ENCODE measurements around the gene COX20. TPM values are rescaled to one million over a fixed set of nuclear protein-coding genes. Genes with fewer than 3 reads are reported as not detected.

Gene COX20
- total and polyA plus RNA-seq, 2 of the 13 experiments (the other 11 are each of a cell fraction or from before 2014, with no cell fraction given), result 34.4 to 95.8 TPM

GRCh38 chr1:244862699-244863490 is 27.4 kb downstream of the COX20 start (continued):
- TF ChIP-seq THAP7 (CRISPR knock-in tag; IDR thresholded peaks at IDR 0.05), result no peak; the same call in 1 of the 2 replicates
- no peak for TF ChIP-seq AFF4 (CRISPR knock-in tag; IDR thresholded peaks at IDR 0.05)
- no peak for TF ChIP-seq PCBP2 (optimal IDR thresholded peaks at IDR 0.05; ENCODE audit: low read depth, low read length, poor library complexity, severe bottlenecking)
- peak; percentile 53 for TF ChIP-seq YEATS2 (CRISPR knock-in tag; IDR thresholded peaks at IDR 0.05; ENCODE audit: borderline replicate concordance)
- TF ChIP-seq, protein P1, sequence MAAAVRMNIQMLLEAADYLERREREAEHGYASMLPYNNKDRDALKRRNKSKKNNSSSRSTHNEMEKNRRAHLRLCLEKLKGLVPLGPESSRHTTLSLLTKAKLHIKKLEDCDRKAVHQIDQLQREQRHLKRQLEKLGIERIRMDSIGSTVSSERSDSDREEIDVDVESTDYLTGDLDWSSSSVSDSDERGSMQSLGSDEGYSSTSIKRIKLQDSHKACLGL (CRISPR knock-in tag; IDR thresholded peaks at IDR 0.05), result peak; percentile 89; the same call in 1 of the 2 replicates
- TF ChIP-seq ZNF138 (CRISPR knock-in tag; IDR thresholded peaks at IDR 0.05; ENCODE audit: low read depth), result no peak
- no peak for TF ChIP-seq LCORL (IDR thresholded peaks at IDR 0.05)
- peak; percentile 52 for TF ChIP-seq LCORL (CRISPR knock-in tag; IDR thresholded peaks at IDR 0.05)
- peak; percentile 84 for TF ChIP-seq HNRNPK (IDR thresholded peaks at IDR 0.05; ENCODE audit: low read depth, low read length, poor library complexity, severe bottlenecking)
- TF ChIP-seq DNMT3B (CRISPR knock-in tag; conservative IDR thresholded peaks at IDR 0.05), result 0 out of 2 replicates have a peak, but pooled peaks have one; percentile 61
- TF ChIP-seq POLR2AphosphoS2 (IDR thresholded peaks at IDR 0.05; ENCODE audit: low read depth, low read length), result no peak; the same call in 1 of the 2 replicates
- TF ChIP-seq ZNF737 (CRISPR knock-in tag; IDR thresholded peaks at IDR 0.05; ENCODE audit: borderline replicate concordance), result no peak
- TF ChIP-seq ARNT2 (CRISPR knock-in tag; IDR thresholded peaks at IDR 0.05; ENCODE audit: low read depth), result peak; percentile 75; the same call in 1 of the 2 replicates
- TF ChIP-seq EHMT2 (IDR thresholded peaks at IDR 0.05; ENCODE audit: borderline replicate concordance, low read depth, low read length), result no peak
- 0 out of 2 replicates have a peak, but pooled peaks have one; percentile 58 for TF ChIP-seq ZNF773 (CRISPR knock-in tag; IDR thresholded peaks at IDR 0.05; ENCODE audit: borderline replicate concordance)
- 0 out of 2 replicates have a peak, but pooled peaks have one; percentile 29 for TF ChIP-seq DNMT1 (CRISPR knock-in tag; IDR thresholded peaks at IDR 0.05)
- TF ChIP-seq ELF1 (CRISPR knock-in tag; IDR thresholded peaks at IDR 0.05), result peak; percentile 25; the same call in 1 of the 2 replicates
- no peak for TF ChIP-seq ZFP62 (CRISPR knock-in tag; IDR thresholded peaks at IDR 0.05)
- TF ChIP-seq ZSCAN31 (CRISPR knock-in tag; IDR thresholded peaks at IDR 0.05; ENCODE audit: low read depth), result peak; percentile 63
- TF ChIP-seq ZNF101 (CRISPR knock-in tag; IDR thresholded peaks at IDR 0.05; ENCODE audit: borderline replicate concordance, low read depth), result no peak
- TF ChIP-seq PCBP1 (IDR thresholded peaks at IDR 0.05; ENCODE audit: borderline replicate concordance, low read depth, low read length), result no peak
- TF ChIP-seq DR1 (CRISPR knock-in tag; IDR thresholded peaks at IDR 0.05), result peak; percentile 15; the same call in 1 of the 2 replicates
- TF ChIP-seq KDM5A (IDR thresholded peaks at IDR 0.05; ENCODE audit: borderline replicate concordance, low read length), result peak; percentile 76; the same call in 1 of the 2 replicates
- 0 out of 2 replicates have a peak, but pooled peaks have one; percentile 21 for TF ChIP-seq RFXAP (CRISPR knock-in tag; IDR thresholded peaks at IDR 0.05; ENCODE audit: borderline replicate concordance)
- no peak for TF ChIP-seq PHF5A (CRISPR knock-in tag; IDR thresholded peaks at IDR 0.05; ENCODE audit: low read depth, unreplicated experiment)

All from HepG2 (cell line).